Measurements from ENCODE around the gene HOXA13. TPM values are rescaled to one million over a fixed set of nuclear protein-coding genes. Genes with fewer than 3 reads are reported as not detected.
A peak's percentile ranks its signal among the peaks of the same experiment; 100 is the strongest.

HOXA13 gene
- total RNA-seq, 3 donors from 2014 or later: 28.0 to 54.3 (median 42.2) TPM

- no peaks in the 10 kb centered on the region for H3K36me3 ChIP-seq (ENCODE audit: low read depth)
- DNase-seq: peak in 2 of 3 donors; percentile 33
- no peak for ATAC-seq
- TF ChIP-seq CTCF (IDR thresholded peaks at IDR 0.05): no peak
- intact Hi-C loops (cut with DNase I, micrococcal nuclease): no loop called here
- H3K4me3 ChIP-seq: no peak overlapping the region
- H3K9me3 ChIP-seq: no peaks in the 10 kb centered on the region
- peaks cover 55% of the 10 kb centered on the region for H3K4me1 ChIP-seq (ENCODE audit: low read depth)
These were observed 13.0 kb downstream of the HOXA13 start for GRCh38 chr7:27186668-27187474.

- DNase-seq (peak in 2 of 3 donors; percentile 54 to 56), ATAC-seq (peak; percentile 0)
- Histone ChIP-seq H3K4me3 (peak overlapping the region; percentile 26), H3K4me1 (ENCODE audit: low read depth) (peaks cover 49% of the 10 kb centered on the region), H3K9me3 (no peaks in the 10 kb centered on the region), H3K36me3 (ENCODE audit: low read depth) (no peaks in the 10 kb centered on the region)
- no peak for TF ChIP-seq CTCF (IDR thresholded peaks at IDR 0.05)
- intact Hi-C loops (cut with DNase I, micrococcal nuclease): no loop called here
These were observed 13.8 kb downstream of the HOXA13 start for GRCh38 chr7:27185854-27186667.

GRCh38 chr7:27185013-27185853 lies 14.7 kb downstream of the HOXA13 start, which contains the start of gene HOXA11:
Gene HOXA11, minus strand, starts transcription at chr7:27185232. Its CDS starts 88 bp downstream, at chr7:27185144.
- ATAC-seq (peak; percentile 63), DNase-seq (peak; percentile 69 to 89 (median 78))
- H3K4me3 ChIP-seq: peak within 1 kb of the TSS; percentile 50
- no peak for TF ChIP-seq CTCF (IDR thresholded peaks at IDR 0.05)
- H3K36me3 ChIP-seq (ENCODE audit: low read depth): no peaks in the 10 kb centered on the region
- peaks cover 45% of the 10 kb centered on the region for H3K4me1 ChIP-seq (ENCODE audit: low read depth)
- no peaks in the 10 kb centered on the region for H3K9me3 ChIP-seq
- intact Hi-C loops (cut with DNase I, micrococcal nuclease): no loop called here

GRCh38 chr7:27184337-27185012 lies 15.4 kb downstream of the HOXA13 start:
- DNase-seq: peak; percentile 73 to 81 (median 76)
- Histone ChIP-seq H3K9me3 (no peaks in the 10 kb centered on the region), H3K4me3 (peak overlapping the region; percentile 50), H3K36me3 (ENCODE audit: low read depth) (no peaks in the 10 kb centered on the region), H3K4me1 (ENCODE audit: low read depth) (peaks cover 40% of the 10 kb centered on the region)
- intact Hi-C loops (cut with DNase I, micrococcal nuclease): no loop called here
- no peak for TF ChIP-seq CTCF (IDR thresholded peaks at IDR 0.05)
- peak; percentile 28 for ATAC-seq

All from mucosa of descending colon (tissue), 3 donors.